Fibroblast of lung (primary cell): Measurements from ENCODE around the gene PI16. TPM values are rescaled to one million over a fixed set of nuclear protein-coding genes. Genes with fewer than 3 reads are reported as not detected.
"Not testable (repeated sequence)": the region's sequence is repeated elsewhere in the genome, so short reads cannot be mapped to it uniquely, and the experiment has no call there.

Experiments
- DNase-seq, 2 donors: peaks; one replicate each; pipeline versions ENCODE4 v3.0.0 to v3.0.0-alpha.2; 2010; ENCODE audit warnings: low read depth in 2 of 2
- H2AFZ ChIP-seq: 2 replicates; pipeline ENCODE4 v1.5.1; 2012; ENCODE audit warnings: low read length, control low read depth, inconsistent platforms
- H3K27ac ChIP-seq: 2 replicates; pipeline ENCODE4 v1.5.1; 2011; ENCODE audit warnings: low read length, control low read depth; ENCODE audit not compliant: insufficient read depth
- H3K27me3 ChIP-seq: 2 replicates; pipeline ENCODE4 v1.5.1; 2011; ENCODE audit warnings: mild to moderate bottlenecking, low read length; ENCODE audit not compliant: control insufficient read depth, insufficient read depth
- H3K36me3 ChIP-seq: 2 replicates; pipeline ENCODE4 v1.5.1; 2011; ENCODE audit warnings: low read length; ENCODE audit not compliant: control insufficient read depth, insufficient read depth
- H3K4me1 ChIP-seq: 2 replicates; pipeline ENCODE4 v1.5.1; 2011; ENCODE audit warnings: low read length; ENCODE audit not compliant: control insufficient read depth, insufficient read depth; ENCODE audit errors: extremely low read depth
- H3K4me2 ChIP-seq: 2 replicates; pipeline ENCODE4 v1.5.1; 2011; ENCODE audit warnings: low read length, control low read depth; ENCODE audit not compliant: insufficient read depth; ENCODE audit errors: extremely low read depth
- H3K4me3 ChIP-seq, 4 experiments: fragments of 200-600 bp in 1 of 4; sonication (generic) in 1 of 4; replicated peaks in 1 of 4; 2 replicates each; pipeline ENCODE4 v1.5.1; 2011 to 2016; ENCODE audit warnings: low read length in 4 of 4, low read depth in 3 of 4, mild to moderate bottlenecking in 3 of 4, control low read depth in 2 of 4, inconsistent platforms in 1 of 4, mixed read lengths in 1 of 4; ENCODE audit not compliant: insufficient read depth in 1 of 4; ENCODE audit errors: control extremely low read depth in 1 of 4
- H3K79me2 ChIP-seq: 2 replicates; pipeline ENCODE4 v1.5.1; 2012; ENCODE audit warnings: mild to moderate bottlenecking, low read length, inconsistent platforms; ENCODE audit not compliant: control insufficient read depth, insufficient read depth
- H3K9ac ChIP-seq: 2 replicates; pipeline ENCODE4 v1.5.1; 2011; ENCODE audit warnings: mild to moderate bottlenecking, low read length, control low read depth; ENCODE audit not compliant: insufficient read depth
- H3K9me3 ChIP-seq: 2 replicates; pipeline ENCODE4 v1.5.1; 2012; ENCODE audit warnings: low read depth, low read length; ENCODE audit not compliant: control insufficient read depth, insufficient read depth
- H4K20me1 ChIP-seq: 2 replicates; pipeline ENCODE4 v1.5.1; 2011; ENCODE audit warnings: low read length; ENCODE audit not compliant: control insufficient read depth, insufficient read depth; ENCODE audit errors: extremely low read depth
- EZH2 ChIP-seq: IDR thresholded peaks from 2 replicates; pipeline ENCODE4 v1.5.1; 2012; ENCODE audit warnings: low read length, control low read depth, mild to moderate bottlenecking; ENCODE audit errors: missing control alignments
- polyA plus RNA-seq, 2 donors: library from polyadenylated mRNA; depleted of rRNA in 1 of 2; stranded (reverse) in 1 of 2; unstranded in 1 of 2; fragments of >200 nt; gene quantifications; 2 replicates each; pipeline ENCODE4 v1.2.1, GENCODE V29; 2011 to 2012; ENCODE audit warnings: missing spikeins in 1 of 2
- total RNA-seq: library from RNA; depleted of rRNA; stranded (reverse); fragments of >200 nt; gene quantifications from 2 replicates; pipeline ENCODE4 v1.2.1, GENCODE V29; 2014
- TF ChIP-seq, protein P1 (sequence below), 2 donors: IDR thresholded peaks in 1 of 2; conservative IDR thresholded peaks in 1 of 2; 1 replicate in 1 of 2; 2 replicates in 1 of 2; pipeline ENCODE4 v1.5.1; 2011 to 2012; ENCODE audit warnings: low read length in 2 of 2, control low read depth in 1 of 2, inconsistent platforms in 1 of 2, low read depth in 1 of 2, mild to moderate bottlenecking in 1 of 2

PI16 gene
- total and polyA plus RNA-seq, 2 donors (not counting 1 experiment from before 2014, with no cell fraction given) = 0.09 TPM; not detected in 1

DNA sequence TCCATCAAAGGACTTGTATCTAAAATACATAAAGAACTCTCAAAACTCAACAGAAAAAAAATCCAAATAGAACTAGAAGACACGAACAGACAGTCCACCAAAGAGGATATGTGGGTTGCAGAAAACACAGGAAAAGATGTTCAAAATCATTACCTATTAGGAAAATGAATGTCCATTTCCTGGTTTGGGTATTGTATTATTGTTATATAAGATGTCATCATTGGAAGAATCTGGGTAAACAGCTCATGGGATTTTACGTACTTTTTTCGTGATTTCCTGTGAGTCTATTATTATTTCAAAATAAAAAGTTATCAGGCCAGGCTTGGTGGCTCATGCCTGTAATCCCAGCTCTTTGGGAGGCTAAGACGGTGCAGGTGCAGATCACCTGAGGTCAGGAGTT is 9.2 kb upstream of the PI16 start:
- H3K9me3 ChIP-seq = no peaks in the 10 kb centered on the region
- no peak for DNase-seq
- TF ChIP-seq, protein P1, sequence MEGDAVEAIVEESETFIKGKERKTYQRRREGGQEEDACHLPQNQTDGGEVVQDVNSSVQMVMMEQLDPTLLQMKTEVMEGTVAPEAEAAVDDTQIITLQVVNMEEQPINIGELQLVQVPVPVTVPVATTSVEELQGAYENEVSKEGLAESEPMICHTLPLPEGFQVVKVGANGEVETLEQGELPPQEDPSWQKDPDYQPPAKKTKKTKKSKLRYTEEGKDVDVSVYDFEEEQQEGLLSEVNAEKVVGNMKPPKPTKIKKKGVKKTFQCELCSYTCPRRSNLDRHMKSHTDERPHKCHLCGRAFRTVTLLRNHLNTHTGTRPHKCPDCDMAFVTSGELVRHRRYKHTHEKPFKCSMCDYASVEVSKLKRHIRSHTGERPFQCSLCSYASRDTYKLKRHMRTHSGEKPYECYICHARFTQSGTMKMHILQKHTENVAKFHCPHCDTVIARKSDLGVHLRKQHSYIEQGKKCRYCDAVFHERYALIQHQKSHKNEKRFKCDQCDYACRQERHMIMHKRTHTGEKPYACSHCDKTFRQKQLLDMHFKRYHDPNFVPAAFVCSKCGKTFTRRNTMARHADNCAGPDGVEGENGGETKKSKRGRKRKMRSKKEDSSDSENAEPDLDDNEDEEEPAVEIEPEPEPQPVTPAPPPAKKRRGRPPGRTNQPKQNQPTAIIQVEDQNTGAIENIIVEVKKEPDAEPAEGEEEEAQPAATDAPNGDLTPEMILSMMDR (conservative IDR thresholded peaks at IDR 0.05 in 1 of 2, IDR thresholded peaks at IDR 0.05 in 1 of 2; ENCODE audit: low read depth in 1 of 2, low read length in 2 of 2) = no peak
- no peak for TF ChIP-seq EZH2
- no peaks in the 10 kb centered on the region for H3K27me3 ChIP-seq
- no peak overlapping the region for H3K4me2 ChIP-seq
- no peaks in the 10 kb centered on the region for H3K4me1 ChIP-seq
- no peak overlapping the region for H2AFZ ChIP-seq
- no peaks in the 10 kb centered on the region for H4K20me1 ChIP-seq
- H3K27ac ChIP-seq = no peak overlapping the region
- H3K9ac ChIP-seq = no peak overlapping the region
- no peaks in the 10 kb centered on the region for H3K36me3 ChIP-seq
- no peaks in the 10 kb centered on the region for H3K79me2 ChIP-seq
- no peak overlapping the region for H3K4me3 ChIP-seq

DNA sequence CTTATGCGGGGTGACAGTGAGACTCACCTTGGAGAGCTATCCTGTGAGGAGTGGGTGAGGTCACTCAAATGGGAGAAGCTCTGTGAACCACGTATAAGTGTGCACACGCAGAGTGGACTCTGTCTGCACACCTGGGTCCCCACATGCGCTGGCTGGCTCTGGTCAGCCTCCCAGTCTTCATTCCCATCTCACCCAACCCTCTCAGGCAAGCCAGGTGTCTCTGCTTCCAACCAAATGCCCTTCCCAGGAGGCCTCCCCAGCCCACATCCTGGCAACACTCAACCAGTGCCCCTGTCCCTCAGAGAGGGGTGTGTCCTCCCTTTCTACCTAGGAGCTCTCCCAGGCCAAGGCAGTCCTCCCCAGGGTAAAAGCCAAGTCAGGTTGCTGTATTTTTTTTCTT is 8.0 kb upstream of the PI16 start:
- H3K4me1 ChIP-seq = no peaks in the 10 kb centered on the region
- no peak overlapping the region for H3K9ac ChIP-seq
- H3K27me3 ChIP-seq = no peaks in the 10 kb centered on the region
- no peaks in the 10 kb centered on the region for H3K79me2 ChIP-seq
- no peak overlapping the region for H2AFZ ChIP-seq
- no peak overlapping the region for H3K4me3 ChIP-seq
- H3K36me3 ChIP-seq = no peaks in the 10 kb centered on the region
- H3K4me2 ChIP-seq = no peak overlapping the region
- no peak for TF ChIP-seq EZH2
- H4K20me1 ChIP-seq = no peaks in the 10 kb centered on the region
- no peak overlapping the region for H3K27ac ChIP-seq
- no peaks in the 10 kb centered on the region for H3K9me3 ChIP-seq
- no peak for DNase-seq

DNA sequence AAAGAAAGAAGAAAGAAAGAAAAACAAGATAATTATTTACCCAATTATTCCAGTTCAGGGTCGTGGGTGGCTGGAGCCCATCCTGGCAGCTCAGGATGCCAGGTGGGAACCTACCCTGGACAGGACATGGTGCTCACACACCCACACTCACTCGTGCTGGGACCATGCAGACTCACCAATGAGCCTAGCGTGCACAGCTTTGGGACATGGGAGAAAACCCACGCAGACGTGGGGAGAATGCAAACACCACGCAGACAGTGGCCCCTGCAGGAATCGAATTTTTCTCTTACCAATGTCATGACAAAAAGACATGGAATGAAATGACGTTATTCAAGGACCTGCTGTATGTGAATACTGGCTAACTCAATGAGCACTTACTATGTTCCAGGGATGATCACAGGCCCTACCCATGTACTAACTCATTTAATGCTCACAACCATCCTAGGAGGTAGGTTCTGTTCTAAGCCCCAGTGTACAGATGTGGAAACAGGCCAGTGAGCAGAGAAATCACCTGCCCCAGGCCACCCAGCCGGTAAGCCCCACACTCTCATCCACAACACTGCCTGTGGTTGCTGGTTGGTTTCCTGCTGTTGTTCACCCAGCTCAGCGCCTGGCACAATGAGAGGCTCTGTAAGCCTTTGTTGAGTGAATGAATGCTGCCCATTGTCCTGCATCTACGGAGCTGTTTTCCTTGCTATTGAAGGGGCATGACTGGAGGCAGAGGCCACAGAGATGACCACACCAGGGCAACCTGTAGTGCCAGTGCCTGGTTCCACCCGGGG is 6.8 kb upstream of the PI16 start:
- no peaks in the 10 kb centered on the region for H3K4me1 ChIP-seq
- no peak overlapping the region for H3K27ac ChIP-seq
- H3K36me3 ChIP-seq = no peaks in the 10 kb centered on the region
- H3K9me3 ChIP-seq = no peaks in the 10 kb centered on the region
- no peak for TF ChIP-seq EZH2
- TF ChIP-seq, protein P1 (conservative IDR thresholded peaks at IDR 0.05 in 1 of 2, IDR thresholded peaks at IDR 0.05 in 1 of 2; ENCODE audit: low read depth in 1 of 2, low read length in 2 of 2) = no peak
- no peaks in the 10 kb centered on the region for H3K27me3 ChIP-seq
- no peak overlapping the region for H3K4me3 ChIP-seq
- no peak overlapping the region for H2AFZ ChIP-seq
- H3K9ac ChIP-seq = no peak overlapping the region
- no peaks in the 10 kb centered on the region for H4K20me1 ChIP-seq
- H3K4me2 ChIP-seq = no peak overlapping the region
- H3K79me2 ChIP-seq = no peaks in the 10 kb centered on the region
- peak in 1 of 2 donors; percentile 23 for DNase-seq

DNA sequence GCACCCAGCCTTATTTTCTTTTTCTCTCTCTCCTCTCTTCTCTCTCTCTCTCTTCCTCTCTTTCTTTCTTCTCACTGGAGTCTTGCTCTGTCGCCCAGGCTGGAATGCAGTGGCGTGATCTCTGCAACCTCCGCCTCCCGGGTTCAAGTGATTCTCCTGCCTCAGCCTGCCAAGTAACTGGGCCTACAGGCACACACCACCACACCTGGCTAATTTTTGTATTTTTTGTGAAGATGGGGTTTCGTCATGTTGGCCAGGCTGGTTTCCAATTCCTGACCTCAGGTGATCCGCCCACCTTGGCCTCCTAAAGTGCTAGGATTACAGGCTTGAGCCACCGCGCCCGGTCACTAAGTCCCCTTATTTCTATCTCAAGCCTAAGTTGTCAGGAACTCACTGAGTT is 5.5 kb upstream of the PI16 start:
- H3K4me1 ChIP-seq, H3K4me3 ChIP-seq, H3K36me3 ChIP-seq, H4K20me1 ChIP-seq, H3K27ac ChIP-seq, H3K9me3 ChIP-seq, H3K79me2 ChIP-seq, H3K9ac ChIP-seq, H3K27me3 ChIP-seq, H3K4me2 ChIP-seq, H2AFZ ChIP-seq, DNase-seq: not testable (repeated sequence)
